Measurements from ENCODE around the gene CPEB4. TPM values are rescaled to one million over a fixed set of nuclear protein-coding genes. Genes with fewer than 3 reads are reported as not detected.

CPEB4 gene
- total and polyA plus RNA-seq, 2 donors (not counting 3 experiments of a cell fraction or from before 2014, with no cell fraction given), result 11.3 to 16.4 TPM

DNA sequence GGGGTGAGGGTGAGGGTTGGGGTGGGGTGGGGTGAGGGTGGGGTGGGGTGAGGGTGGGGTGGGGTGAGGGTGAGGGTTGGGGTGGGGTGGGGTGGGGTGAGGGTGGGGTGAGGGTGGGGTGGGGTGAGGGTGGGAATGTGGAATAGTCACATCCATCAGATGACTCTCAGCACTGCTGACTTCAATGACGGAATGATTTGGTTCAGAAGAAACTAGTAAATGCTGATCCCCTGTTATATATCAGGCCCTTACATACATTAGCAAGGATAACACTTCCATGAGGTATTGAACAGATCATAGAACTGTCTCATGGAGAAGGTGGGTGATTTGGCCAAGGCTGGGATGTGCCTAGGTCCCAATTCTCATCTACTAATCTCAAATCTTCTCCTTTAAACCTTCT lies 76.4 kb downstream of the CPEB4 start:
- FAIRE-seq (no peak), DNase-seq (ENCODE audit: low read depth, low spot score) (no peak)
- CTCF ChIA-PET, result interaction anchor here (1.1 to 2.4 kb wide), 3 partner anchors 9 to 348 kb away, joined by 4 to 13 read pairs (median 7); partner anchors contain the start of gene BOD1
- Histone ChIP-seq H4K20me1 (replicated peaks; ENCODE audit: control insufficient read depth, extremely low read depth, insufficient read depth, low read length) (peaks cover 2% of the 10 kb centered on the region), H2AFZ (ENCODE audit: low read depth, low read length) (no peak overlapping the region), H3K4me2 (ENCODE audit: insufficient read depth, low read length) (no peak overlapping the region), H3K27ac (ENCODE audit: insufficient read depth, low read depth, low read length) (no peak overlapping the region), H3K36me3 (ENCODE audit: control insufficient read depth in 2 of 2, extremely low read depth in 1 of 2, insufficient read depth in 2 of 2, low read length in 2 of 2) (peaks cover 0 to 3% of the 10 kb centered on the region in 2 experiments), H3K79me2 (ENCODE audit: control insufficient read depth, insufficient read depth, low read length) (no peaks in the 10 kb centered on the region), H3K4me1 (ENCODE audit: control insufficient read depth, extremely low read depth, insufficient read depth, low read length) (no peaks in the 10 kb centered on the region), H3K27me3 (ENCODE audit: control insufficient read depth in 2 of 2, insufficient read depth in 2 of 2, low read length in 2 of 2) (no peaks in the 10 kb centered on the region), H3K9me3 (replicated peaks; ENCODE audit: control insufficient read depth, insufficient read depth, low read length) (no peaks in the 10 kb centered on the region), H3K4me3 (replicated peaks in 1 of 3; ENCODE audit: insufficient read depth in 1 of 3, low read depth in 1 of 3, low read length in 3 of 3) (no peak overlapping the region), H3K9me1 (replicated peaks; ENCODE audit: control insufficient read depth, extremely low read depth, insufficient read depth, low read length) (no peaks in the 10 kb centered on the region), H3K9ac (replicated peaks; ENCODE audit: extremely low read depth, insufficient read depth, low read length) (no peak overlapping the region)
- POLR2A ChIA-PET, result no interaction called here
- dilution Hi-C loops (cut with MboI; ENCODE audit: extremely low pct_ligation_motif_present, low sequenced_read_pairs), result no loop called here
- intact Hi-C loops (cut with micrococcal nuclease), result no loop called here
- TF ChIP-seq JUN (IDR thresholded peaks at IDR 0.05; ENCODE audit: borderline replicate concordance, insufficient read depth, insufficient read length, low read depth) (no peak), POLR2AphosphoS5 (IDR thresholded peaks at IDR 0.05; ENCODE audit: insufficient read depth, low read depth, low read length) (no peak), MYC (IDR thresholded peaks at IDR 0.05; ENCODE audit: low read depth, low read length) (no peak), EZH2 (IDR thresholded peaks at IDR 0.05; ENCODE audit: borderline replicate concordance, low read depth, low read length, severe bottlenecking) (no peak), FOS (IDR thresholded peaks at IDR 0.05; ENCODE audit: borderline replicate concordance, insufficient read depth, low read length) (no peak), POLR2A (IDR thresholded peaks at IDR 0.05; ENCODE audit: low read depth, low read length) (no peak), GATA2 (IDR thresholded peaks at IDR 0.05; ENCODE audit: insufficient read depth, insufficient read length, low read depth, low read length) (no peak)
- TF ChIP-seq, protein P1, sequence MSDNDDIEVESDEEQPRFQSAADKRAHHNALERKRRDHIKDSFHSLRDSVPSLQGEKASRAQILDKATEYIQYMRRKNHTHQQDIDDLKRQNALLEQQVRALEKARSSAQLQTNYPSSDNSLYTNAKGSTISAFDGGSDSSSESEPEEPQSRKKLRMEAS (IDR thresholded peaks at IDR 0.05; ENCODE audit: insufficient read depth, insufficient read length), result no peak
- TF ChIP-seq, protein P2, sequence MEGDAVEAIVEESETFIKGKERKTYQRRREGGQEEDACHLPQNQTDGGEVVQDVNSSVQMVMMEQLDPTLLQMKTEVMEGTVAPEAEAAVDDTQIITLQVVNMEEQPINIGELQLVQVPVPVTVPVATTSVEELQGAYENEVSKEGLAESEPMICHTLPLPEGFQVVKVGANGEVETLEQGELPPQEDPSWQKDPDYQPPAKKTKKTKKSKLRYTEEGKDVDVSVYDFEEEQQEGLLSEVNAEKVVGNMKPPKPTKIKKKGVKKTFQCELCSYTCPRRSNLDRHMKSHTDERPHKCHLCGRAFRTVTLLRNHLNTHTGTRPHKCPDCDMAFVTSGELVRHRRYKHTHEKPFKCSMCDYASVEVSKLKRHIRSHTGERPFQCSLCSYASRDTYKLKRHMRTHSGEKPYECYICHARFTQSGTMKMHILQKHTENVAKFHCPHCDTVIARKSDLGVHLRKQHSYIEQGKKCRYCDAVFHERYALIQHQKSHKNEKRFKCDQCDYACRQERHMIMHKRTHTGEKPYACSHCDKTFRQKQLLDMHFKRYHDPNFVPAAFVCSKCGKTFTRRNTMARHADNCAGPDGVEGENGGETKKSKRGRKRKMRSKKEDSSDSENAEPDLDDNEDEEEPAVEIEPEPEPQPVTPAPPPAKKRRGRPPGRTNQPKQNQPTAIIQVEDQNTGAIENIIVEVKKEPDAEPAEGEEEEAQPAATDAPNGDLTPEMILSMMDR (IDR thresholded peaks at IDR 0.05; ENCODE audit: extremely low read depth in 1 of 2, insufficient read depth in 1 of 2, low read depth in 1 of 2, low read length in 2 of 2), result no peak
- BruUV-seq (replicated peaks), result no TSS peak

All from endothelial cell of umbilical vein (primary cell).